Astrocyte (in vitro differentiated cells and primary cell): ENCODE data around the gene ACVRL1. TPM values are rescaled to one million over a fixed set of nuclear protein-coding genes. Genes with fewer than 3 reads are reported as not detected.
A peak's percentile ranks its signal among the peaks of the same experiment; 100 is the strongest.

Experiments
- DNase-seq: peaks from one replicate; pipeline ENCODE4 v3.0.0-alpha.2; 2010; ENCODE audit warnings: low read depth
- FAIRE-seq: peaks from 2 replicates; lab custom pipeline; 2011; peaks lifted over from hg19 to GRCh38; lab: Jason Lieb, UNC
- H2AFZ ChIP-seq: 2 replicates; pipeline ENCODE4 v1.6.0; 2012; ENCODE audit warnings: low read depth, low read length, inconsistent platforms
- H3K27ac ChIP-seq: 2 replicates; pipeline ENCODE4 v1.5.1; 2011; ENCODE audit warnings: low read depth, low read length, inconsistent platforms
- H3K27me3 ChIP-seq: 2 replicates; pipeline ENCODE4 v1.6.0; 2011; ENCODE audit warnings: low read length, inconsistent platforms; ENCODE audit not compliant: insufficient read depth
- H3K36me3 ChIP-seq: 2 replicates; pipeline ENCODE4 v1.5.1; 2011; ENCODE audit warnings: low read length, inconsistent platforms; ENCODE audit not compliant: insufficient read depth
- H3K4me1 ChIP-seq: 2 replicates; pipeline ENCODE4 v1.5.1; 2011; ENCODE audit warnings: low read length, inconsistent platforms; ENCODE audit not compliant: insufficient read depth
- H3K4me2 ChIP-seq: 2 replicates; pipeline ENCODE4 v1.6.0; 2012; ENCODE audit warnings: low read length, inconsistent platforms
- H3K4me3 ChIP-seq: 2 replicates; pipeline ENCODE4 v1.5.1; 2011; ENCODE audit warnings: low read depth, mild to moderate bottlenecking, low read length, inconsistent platforms; ENCODE audit not compliant: insufficient read depth
- H3K79me2 ChIP-seq: 2 replicates; pipeline ENCODE4 v1.6.0; 2012; ENCODE audit warnings: mild to moderate bottlenecking, low read length, inconsistent platforms; ENCODE audit not compliant: insufficient read depth
- H3K9ac ChIP-seq: 2 replicates; pipeline ENCODE4 v1.6.0; 2012; ENCODE audit warnings: mild to moderate bottlenecking, low read length, inconsistent platforms
- H3K9me3 ChIP-seq: 2 replicates; pipeline ENCODE4 v1.5.1; 2012; ENCODE audit warnings: low read depth, mild to moderate bottlenecking, low read length, inconsistent platforms; ENCODE audit not compliant: insufficient read depth
- H4K20me1 ChIP-seq: 2 replicates; pipeline ENCODE4 v1.6.0; 2012; ENCODE audit warnings: low read length, inconsistent platforms; ENCODE audit not compliant: insufficient read depth
- H3K27ac Mint-ChIP-seq: one replicate; pipeline ENCODE4 v1.8.0; 2021; ENCODE audit warnings: mild to moderate bottlenecking, mixed read lengths; ENCODE audit not compliant: unreplicated experiment
- H3K27me3 Mint-ChIP-seq: one replicate; pipeline ENCODE4 v1.8.0; 2021; ENCODE audit warnings: low read depth, mixed read lengths; ENCODE audit not compliant: unreplicated experiment
- H3K36me3 Mint-ChIP-seq: one replicate; pipeline ENCODE4 v1.8.0; 2021; ENCODE audit warnings: low read depth, mixed read lengths; ENCODE audit not compliant: unreplicated experiment
- H3K4me1 Mint-ChIP-seq: one replicate; pipeline ENCODE4 v1.8.0; 2021; ENCODE audit warnings: low read depth, mixed read lengths; ENCODE audit not compliant: unreplicated experiment
- H3K4me3 Mint-ChIP-seq: one replicate; pipeline ENCODE4 v1.8.0; 2021; ENCODE audit warnings: mild to moderate bottlenecking, moderate library complexity, mixed read lengths; ENCODE audit not compliant: unreplicated experiment
- H3K9me3 Mint-ChIP-seq: one replicate; pipeline ENCODE4 v1.8.0; 2021; ENCODE audit warnings: mild to moderate bottlenecking, mixed read lengths; ENCODE audit not compliant: unreplicated experiment
- CTCF ChIP-seq: IDR thresholded peaks from 2 replicates; pipeline ENCODE4 v1.5.1; 2011; ENCODE audit warnings: low read depth, mild to moderate bottlenecking, inconsistent platforms, low read length, moderate library complexity; ENCODE audit not compliant: insufficient read depth
- EZH2 ChIP-seq: IDR thresholded peaks from 2 replicates; pipeline ENCODE4 v1.6.1; 2012; ENCODE audit warnings: mild to moderate bottlenecking, low read length, inconsistent platforms; ENCODE audit not compliant: insufficient read depth
- total RNA-seq: library from RNA; stranded (reverse); gene quantifications from 2 replicates; pipeline ENCODE4 v1.2.1, GENCODE V29; 2021

The ACVRL1 gene
- total RNA-seq, 1 donor from 2014 or later: 0.95 TPM

GRCh38 chr12:51872689-51872981, 34.7 kb upstream of the ACVRL1 start:
- peaks cover 10% of the 10 kb centered on the region for H3K4me1 Mint-ChIP-seq
- H3K4me3 Mint-ChIP-seq: no peak overlapping the region
- Histone ChIP-seq H3K4me2 (no peak overlapping the region), H3K4me1 (peaks cover 15% of the 10 kb centered on the region), H2AFZ (no peak overlapping the region), H3K27me3 (peaks cover 2% of the 10 kb centered on the region), H3K36me3 (no peaks in the 10 kb centered on the region), H4K20me1 (no peaks in the 10 kb centered on the region), H3K27ac (no peak overlapping the region), H3K9ac (no peak overlapping the region), H3K79me2 (no peaks in the 10 kb centered on the region), H3K4me3 (no peak overlapping the region), H3K9me3 (no peaks in the 10 kb centered on the region)
- H3K27ac Mint-ChIP-seq: no peak overlapping the region
- no peaks in the 10 kb centered on the region for H3K36me3 Mint-ChIP-seq
- peaks cover 50% of the 10 kb centered on the region for H3K27me3 Mint-ChIP-seq
- no peak for TF ChIP-seq CTCF
- TF ChIP-seq EZH2: no peak
- H3K9me3 Mint-ChIP-seq: no peaks in the 10 kb centered on the region
- DNase-seq (no peak), FAIRE-seq (no peak)

- H4K20me1 ChIP-seq: no peaks in the 10 kb centered on the region
- no peak overlapping the region for H3K27ac ChIP-seq
- H3K4me3 Mint-ChIP-seq: no peak overlapping the region
- no peak overlapping the region for H3K27ac Mint-ChIP-seq
- H3K4me2 ChIP-seq: no peak overlapping the region
- H3K36me3 Mint-ChIP-seq: no peaks in the 10 kb centered on the region
- peaks cover 43% of the 10 kb centered on the region for H3K27me3 Mint-ChIP-seq
- peaks cover 2% of the 10 kb centered on the region for H3K27me3 ChIP-seq
- H3K9me3 Mint-ChIP-seq: no peaks in the 10 kb centered on the region
- DNase-seq (no peak), FAIRE-seq (no peak)
- H3K4me1 Mint-ChIP-seq: peaks cover 10% of the 10 kb centered on the region
- no peaks in the 10 kb centered on the region for H3K36me3 ChIP-seq
- no peaks in the 10 kb centered on the region for H3K9me3 ChIP-seq
- H3K4me3 ChIP-seq: no peak overlapping the region
- no peak overlapping the region for H2AFZ ChIP-seq
- no peak overlapping the region for H3K9ac ChIP-seq
- no peak for TF ChIP-seq CTCF
- no peak for TF ChIP-seq EZH2
- H3K4me1 ChIP-seq: peaks cover 15% of the 10 kb centered on the region
- no peaks in the 10 kb centered on the region for H3K79me2 ChIP-seq
Measured at GRCh38 chr12:51873251-51873994, 33.9 kb upstream of the ACVRL1 start.

GRCh38 chr12:51874000-51874399, 33.3 kb upstream of the ACVRL1 start:
- no peaks in the 10 kb centered on the region for H3K36me3 Mint-ChIP-seq
- FAIRE-seq (no peak), DNase-seq (peak; percentile 29)
- H3K4me3 ChIP-seq: no peak overlapping the region
- no peak for TF ChIP-seq EZH2
- no peak for TF ChIP-seq CTCF
- peaks cover 39% of the 10 kb centered on the region for H3K27me3 Mint-ChIP-seq
- no peak overlapping the region for H3K4me3 Mint-ChIP-seq
- H3K9me3 ChIP-seq: no peaks in the 10 kb centered on the region
- no peaks in the 10 kb centered on the region for H3K9me3 Mint-ChIP-seq
- H3K4me1 ChIP-seq: peaks cover 9% of the 10 kb centered on the region
- H3K36me3 ChIP-seq: no peaks in the 10 kb centered on the region
- H3K79me2 ChIP-seq: no peaks in the 10 kb centered on the region
- H3K27ac Mint-ChIP-seq: no peak overlapping the region
- H3K9ac ChIP-seq: no peak overlapping the region
- H4K20me1 ChIP-seq: no peaks in the 10 kb centered on the region
- H3K27ac ChIP-seq: no peak overlapping the region
- no peak overlapping the region for H2AFZ ChIP-seq
- H3K4me2 ChIP-seq: no peak overlapping the region
- H3K27me3 ChIP-seq: peaks cover 2% of the 10 kb centered on the region
- H3K4me1 Mint-ChIP-seq: peaks cover 10% of the 10 kb centered on the region
